ENCODE measurements around the gene PSMB10.
"Not testable (repeated sequence)": the region's sequence is repeated elsewhere in the genome, so short reads cannot be mapped to it uniquely, and the experiment has no call there.

PSMB10 gene

DNA sequence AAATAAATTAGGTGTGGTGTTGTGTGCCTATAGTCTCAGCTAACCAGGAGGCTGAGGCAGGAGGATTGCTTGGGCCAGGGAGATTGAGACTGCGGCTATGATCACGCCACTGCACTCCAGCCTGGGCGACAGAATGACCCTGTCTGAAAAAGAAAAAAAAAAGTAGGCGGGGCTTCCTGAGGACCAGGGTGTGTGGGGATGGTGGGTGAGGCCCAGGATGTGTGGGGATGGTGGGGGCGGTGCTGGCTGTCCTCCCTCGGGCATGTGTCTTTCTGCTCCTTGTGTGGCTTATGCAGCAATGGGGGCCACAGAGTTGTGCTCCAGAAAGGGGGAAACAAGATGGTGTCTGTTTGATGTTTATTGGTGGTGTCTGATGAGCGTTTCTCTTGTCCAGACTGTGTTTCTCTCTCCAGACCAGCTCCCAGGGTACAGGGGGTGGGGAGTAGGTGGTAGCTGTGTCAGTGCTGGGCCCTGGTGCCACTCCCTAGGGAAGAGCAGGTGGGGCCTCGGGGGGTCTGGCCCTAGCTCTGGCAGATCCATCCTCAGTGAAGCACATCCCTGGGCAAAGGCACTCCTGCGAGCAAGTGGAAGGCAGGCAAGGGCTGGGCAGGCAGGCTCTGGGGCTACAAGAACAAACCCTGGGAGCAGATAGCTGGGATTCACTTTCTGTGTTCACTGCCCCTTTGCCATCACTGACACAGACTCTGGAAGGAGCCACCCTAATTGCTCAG, 5.0 kb upstream of the PSMB10 start:
- no peak for DNase-seq

DNA sequence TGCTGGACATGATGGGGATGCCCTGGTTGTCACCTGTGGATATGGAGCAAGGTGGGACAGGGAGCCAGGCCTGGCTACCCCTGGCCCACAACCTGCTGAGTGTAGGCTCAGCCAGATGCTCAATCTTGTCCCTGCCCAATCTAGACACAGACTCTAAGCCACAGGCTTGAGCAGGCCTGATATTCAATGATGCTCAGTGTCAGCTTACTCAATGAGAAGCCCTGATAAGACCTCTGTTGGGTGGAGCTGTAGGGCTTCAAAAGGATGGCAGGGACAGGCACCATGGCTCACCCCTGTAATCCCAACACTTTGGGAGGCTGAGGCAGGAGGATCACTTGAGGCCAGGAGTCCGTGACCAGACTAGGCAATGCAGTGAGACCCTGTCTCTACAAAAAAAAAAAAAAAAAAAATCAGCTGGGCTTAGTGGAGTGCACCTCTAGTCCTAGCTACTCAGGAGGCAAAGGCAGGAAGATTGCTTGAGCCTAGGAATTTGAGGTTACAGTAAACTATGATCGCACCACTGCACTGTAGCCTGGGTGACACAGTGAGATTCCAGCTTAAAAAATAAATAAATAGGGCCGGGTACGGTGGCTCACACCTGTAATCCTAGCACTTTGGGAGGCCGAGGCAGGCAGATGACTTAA, 3.9 kb upstream of the PSMB10 start:
- no peak for DNase-seq

DNA sequence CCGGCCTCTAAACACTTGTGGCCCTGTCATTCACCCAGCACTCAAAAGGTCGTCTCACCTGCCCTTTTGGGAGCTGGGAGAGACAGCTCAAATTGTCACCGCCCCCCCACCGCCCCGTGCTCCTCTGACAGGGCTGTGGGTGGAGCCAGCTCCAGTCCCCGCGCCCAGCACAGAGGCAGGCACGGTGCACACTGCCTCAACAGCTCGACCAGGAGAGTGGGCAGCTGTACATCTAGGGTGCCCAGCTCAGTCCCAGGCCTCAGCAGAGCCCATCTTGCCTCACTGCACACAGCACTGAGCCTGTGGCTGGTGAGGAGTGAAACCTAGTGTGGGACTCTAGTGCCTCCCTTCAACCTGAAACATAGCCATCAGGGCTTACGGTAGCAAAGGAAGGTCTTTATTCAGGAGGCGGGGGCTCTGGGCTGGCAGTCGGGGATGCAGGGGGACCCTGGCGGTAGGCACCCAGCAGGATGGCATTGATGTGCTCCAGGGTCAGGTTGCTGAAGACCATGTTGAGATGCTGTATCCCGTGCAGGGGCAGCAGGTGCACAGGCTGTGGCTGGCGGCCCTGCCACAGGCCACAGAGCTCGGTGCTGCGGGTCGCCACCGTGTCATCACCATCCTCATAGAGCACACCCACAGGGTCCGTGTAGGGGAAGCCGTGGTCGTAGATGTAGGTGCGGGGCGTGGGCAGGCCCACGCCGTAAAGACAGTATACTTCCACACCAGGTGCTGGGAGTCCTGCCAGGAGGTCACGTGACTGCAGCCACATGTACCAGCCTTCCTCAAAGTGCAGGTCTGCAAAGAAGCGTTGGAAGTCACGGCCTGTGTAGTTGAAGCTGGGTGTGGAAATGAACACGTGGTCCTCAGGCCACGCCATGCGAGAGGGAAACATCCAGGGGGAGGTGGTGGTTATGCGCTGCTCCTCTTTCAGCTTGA, 3.1 kb upstream of the PSMB10 start:
- DNase-seq: no peak

DNA sequence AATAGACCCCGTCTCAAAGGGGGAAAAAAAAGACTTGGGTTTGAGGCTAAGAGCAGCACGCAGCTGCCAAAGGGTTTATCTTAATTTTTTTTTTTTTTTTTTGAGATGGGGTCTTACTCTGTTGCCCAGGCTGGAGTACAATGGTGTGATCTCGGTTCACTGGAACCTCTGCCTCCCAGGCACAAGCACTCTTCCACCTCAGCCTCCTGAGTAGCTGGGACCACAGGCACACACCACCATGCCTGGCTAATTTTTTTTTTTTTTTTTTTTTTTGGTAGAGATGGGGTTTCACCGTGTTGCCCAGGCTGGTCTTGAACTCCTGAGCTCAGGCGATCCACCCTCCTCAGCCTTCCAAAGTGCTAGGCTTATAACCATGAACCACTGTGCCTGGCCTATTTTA, 1.1 kb upstream of the PSMB10 start:
- DNase-seq: not testable (repeated sequence)

DNA sequence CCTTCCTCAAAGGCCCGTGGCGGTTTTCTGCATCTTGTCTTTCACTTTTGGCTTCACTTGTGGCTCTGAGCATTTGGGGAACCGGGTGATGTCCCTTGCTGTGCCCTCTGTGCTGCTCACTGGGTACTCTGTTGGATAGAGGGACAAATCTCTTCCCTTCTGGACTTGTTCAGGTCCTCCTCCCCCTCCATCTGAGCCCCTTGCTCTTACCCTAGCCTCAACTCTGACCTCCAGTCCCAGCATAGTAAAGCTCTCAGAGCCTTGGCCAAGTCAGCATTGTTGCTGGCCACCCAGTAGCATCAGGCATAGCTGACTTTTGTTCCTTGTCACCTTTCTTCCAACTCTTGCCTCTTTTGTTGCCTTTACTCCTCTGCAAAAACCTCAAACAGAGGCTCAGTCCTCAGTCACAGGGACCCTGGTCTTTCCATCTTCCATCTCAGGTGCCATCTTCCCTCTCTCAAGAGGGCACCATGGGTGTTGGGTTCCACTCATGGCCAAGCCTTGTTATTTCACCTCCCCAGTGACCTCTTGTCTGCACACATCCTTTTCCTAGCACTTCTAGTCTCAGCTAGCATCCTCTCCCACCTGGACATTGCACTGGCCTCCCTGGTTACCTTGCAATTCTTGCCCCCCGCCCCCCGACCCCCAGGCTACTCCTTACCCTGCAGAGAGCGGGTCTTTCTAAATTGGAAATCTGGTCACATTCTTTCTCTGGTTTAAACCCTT, 393 bp upstream of the PSMB10 start:
- DNase-seq: no peak

DNA sequence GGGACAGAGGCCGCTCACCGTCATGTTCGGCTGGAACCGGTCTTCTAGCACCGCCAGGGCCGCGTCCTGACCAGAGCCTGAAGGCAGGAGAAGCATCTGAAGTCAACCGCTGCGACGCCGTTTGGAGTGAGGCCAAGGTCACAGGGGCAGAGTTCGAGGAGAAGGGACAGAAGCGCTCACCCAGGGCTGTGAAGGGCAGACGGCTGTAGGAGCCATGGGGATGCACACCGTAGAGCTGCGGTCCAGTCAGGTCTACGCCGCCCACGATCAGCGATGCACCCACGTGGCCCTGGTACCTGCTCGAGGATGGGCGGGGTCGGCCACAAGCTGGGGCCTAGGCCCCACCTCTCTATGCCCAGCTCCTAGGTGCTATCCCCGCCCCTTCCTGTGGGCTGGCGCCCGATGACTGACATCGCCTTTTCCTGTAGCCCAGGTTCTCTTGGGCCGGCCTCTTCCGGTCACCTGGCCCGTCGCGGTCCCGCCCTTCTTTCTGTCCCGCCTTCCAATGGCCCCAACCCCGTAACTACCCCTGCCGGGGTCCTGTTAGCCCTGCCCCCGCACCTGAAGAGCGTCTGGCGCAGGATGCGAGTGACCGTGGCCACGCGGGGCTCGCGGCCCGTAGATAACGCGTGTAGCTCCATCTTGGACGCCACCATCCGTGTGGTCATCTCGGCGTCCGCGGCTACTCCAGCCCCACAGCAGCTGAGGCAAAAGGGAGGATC, 1.1 kb downstream of the PSMB10 start:
- DNase-seq: peak; percentile 69

DNA sequence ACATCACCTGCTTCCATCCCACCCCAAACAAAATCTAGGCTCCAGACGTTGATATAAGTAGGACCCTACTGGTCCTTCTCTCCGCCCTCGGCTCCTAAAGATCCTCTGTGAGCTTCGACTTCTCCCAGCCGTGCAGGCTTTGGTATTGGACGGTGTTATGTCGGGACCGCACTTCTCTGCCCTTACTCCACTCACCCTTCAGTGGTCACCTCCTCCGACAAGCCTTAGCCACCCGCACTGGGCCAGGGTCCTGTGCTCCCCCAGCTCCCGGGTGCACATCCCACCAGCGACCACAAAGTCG, 1.6 kb downstream of the PSMB10 start:
- DNase-seq: no peak

DNA sequence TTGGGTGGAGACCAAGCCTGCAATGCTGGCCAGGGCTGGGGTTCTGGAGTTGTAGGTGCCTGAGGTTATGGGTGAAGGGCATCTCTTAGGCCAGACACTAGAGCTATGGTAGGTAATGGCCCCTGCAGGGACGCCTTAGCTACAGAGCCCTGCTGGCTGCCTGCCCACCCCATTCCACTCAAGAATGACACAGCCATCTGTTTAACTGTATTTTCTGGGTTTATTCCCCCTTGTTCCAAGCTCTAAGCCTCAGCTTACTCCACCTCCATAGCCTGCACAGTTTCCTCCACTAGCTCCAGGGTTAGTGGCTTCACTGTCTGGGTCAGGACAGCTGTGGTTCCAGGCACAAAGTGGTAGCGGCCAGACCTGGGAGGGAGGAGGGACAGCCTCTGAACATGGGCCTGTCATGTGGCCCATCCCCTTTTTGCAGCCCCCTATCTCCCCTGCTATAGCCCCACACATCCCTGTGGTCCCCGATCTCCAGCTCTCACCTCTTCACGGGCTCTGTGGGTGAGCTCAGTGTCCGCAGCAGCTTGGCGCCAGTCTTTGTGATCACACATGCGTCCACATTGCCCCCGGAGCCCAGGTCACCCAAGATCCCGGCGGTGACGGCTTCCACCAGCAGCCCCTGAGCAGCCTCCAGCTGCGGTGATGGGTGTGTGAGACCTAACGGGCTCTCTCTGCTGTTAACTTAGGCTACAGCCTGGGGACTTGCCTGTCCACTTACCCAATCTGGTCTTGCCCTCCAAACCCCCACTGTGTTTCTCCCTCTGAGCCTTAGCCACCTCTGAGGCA, 2.1 kb downstream of the PSMB10 start:
- DNase-seq: no peak

DNA sequence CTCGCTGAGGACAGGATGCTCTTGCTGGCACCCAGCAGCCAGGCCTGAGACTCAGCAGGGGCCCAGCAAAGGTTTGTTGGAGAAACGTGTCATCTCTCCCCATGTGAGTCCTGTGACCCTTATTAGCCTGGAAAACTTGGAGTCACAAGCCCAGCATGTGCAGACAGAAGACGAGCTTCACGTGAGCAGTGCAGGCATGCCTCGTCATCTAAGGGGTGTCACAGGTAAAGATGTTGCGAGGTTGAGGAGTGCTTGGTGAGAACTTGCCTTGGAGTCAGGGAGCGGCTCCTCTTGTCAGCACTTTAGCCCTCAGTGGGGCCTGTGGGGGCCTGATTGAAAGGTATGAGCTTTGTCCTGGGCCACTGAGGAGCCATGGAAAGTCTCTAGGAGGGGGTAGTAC, 2.8 kb downstream of the PSMB10 start:
- no peak for DNase-seq

DNA sequence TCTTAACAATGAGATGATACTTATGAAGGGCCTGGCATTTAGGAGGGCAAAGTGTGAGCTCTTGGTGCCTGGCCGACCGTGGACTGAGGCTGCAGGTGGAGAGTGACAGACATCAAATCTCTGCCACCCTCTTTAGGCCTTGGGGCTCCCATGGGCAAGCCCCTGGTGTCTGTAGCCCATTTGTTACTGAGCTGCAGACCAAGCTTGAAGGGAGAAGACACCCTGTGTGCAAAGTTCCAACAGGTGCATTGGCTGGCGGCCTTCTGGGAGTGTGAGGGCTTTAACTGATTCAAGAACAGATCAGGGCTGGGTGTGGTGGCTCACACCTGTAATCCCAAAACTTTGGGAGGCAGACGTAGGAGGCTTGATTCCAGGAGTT, 4.2 kb downstream of the PSMB10 start:
- no peak for DNase-seq

DNA sequence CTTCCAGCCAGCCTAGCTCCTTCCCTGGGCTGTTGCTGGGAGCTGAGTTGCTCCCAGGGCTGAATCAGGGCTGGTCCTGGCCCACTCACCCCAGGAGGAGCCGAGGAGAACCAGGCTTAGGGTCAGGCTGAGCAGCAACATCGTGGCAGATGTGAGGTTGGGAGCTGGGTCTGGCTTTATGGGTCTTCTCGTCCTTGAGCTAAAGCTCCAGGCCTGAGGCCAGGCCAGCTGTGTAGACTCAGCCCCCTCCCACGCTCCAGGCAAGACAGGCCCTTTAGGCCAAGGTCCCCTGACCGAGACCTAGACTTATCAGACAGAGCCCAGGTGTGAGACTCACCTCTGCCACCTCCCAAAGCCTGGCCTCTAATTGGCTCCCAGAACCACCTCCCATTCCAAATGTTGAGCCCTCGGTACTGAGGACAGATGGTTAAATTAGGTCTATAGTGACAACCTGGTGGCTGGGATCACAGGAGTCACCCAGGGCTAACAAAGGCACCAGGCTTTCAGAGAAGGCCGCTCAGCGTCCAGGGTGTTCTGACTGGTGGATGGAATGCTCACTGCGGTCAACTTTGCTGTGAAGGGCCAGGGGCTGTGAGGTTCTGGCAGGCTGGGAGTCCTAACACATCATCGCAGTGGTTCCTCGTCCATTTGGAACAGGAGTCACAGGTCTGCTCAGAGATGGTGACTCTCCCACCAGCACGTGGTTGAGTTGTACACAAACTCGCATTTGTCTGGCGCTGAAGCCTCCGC, 4.8 kb downstream of the PSMB10 start, which contains the start of gene CTRL:
Gene CTRL (minus strand): TSS at position 151 of the 750 bp plus-strand sequence. CDS start 10 bp downstream, at position 141.
- no peak for DNase-seq

DNA sequence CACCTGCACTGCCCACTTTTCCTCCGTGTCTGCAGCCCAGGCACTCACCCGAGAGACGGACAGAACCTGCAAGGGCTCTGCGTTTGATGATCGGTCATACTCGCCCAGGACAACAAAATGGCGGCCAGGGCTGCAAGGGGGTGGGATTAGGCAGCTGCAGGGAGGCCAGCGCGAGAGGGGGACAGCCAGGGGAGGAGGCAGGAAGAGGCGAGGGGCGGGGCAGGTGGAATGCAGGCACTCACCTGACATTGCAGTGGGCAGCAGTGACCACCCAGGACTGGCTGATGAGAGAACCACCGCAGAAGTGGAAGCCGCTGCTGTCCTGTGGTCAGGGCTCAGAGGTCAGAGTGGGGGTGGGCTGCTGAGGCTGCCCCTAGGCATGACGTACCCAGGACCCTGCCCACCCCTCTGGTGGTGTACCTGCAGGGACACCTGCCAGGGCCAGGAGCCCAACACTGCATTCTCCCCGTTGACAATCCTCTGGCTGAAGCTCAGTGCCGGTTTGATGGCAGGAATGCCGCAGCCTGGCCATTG, 5.9 kb downstream of the PSMB10 start:
- no peak for DNase-seq

DNA sequence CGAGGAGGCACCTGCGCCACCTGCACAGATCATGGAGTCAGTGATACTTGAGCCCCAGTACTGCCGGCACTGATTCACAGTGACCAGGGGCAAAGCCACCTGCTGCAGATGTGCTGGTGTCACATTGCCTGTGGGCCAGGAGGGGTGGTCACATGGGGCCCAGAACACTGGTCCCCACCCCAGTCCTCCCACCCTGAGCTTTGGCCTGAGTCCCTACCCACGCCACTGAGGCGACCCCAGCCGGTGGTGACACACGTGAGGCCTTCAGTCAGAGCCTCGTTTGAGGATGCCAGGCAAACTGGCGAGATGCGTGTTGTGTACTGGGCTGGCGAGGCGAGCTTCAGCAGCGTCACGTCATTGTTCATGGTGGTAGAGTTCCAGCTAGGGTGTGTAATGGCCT, 6.5 kb downstream of the PSMB10 start:
- no peak for DNase-seq

DNA sequence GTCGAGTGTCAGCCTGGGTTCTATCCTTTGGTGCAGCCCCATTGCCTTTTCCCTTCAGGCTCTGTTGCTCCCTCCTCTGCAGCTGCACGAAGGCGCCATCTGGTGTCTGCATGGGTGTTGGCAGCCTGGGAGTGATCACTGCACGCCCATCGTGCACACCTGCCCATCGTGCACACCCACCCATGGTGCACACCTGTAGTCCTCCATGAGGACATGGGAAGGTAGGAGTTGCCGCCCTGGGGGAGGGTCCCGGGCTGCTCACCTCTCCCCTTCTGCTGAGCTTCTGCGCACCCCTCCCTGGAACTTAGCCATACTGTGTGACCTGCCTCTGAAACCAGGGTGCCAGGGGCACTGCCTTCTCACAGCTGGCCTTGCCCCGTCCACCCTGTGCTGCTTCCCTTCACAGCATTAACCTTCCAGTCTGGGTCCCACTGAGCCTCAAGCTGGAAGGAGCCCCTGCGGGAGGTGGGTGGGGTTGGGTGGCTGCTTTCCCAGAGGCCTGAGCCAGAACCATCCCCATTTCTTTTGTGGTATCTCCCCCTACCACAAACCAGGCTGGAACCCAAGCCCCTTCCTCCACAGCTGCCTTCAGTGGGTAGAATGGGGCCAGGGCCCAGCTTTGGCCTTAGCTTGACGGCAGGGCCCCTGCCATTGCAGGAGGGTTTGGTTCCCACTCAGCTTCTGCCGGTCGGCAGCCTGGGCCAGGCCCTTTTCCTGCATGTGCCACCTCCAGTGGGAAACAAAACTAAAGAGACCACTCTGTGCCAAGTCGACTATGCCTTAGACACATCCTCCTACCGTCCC, 7.9 kb downstream of the PSMB10 start:
- DNase-seq: peak; percentile 26

DNA sequence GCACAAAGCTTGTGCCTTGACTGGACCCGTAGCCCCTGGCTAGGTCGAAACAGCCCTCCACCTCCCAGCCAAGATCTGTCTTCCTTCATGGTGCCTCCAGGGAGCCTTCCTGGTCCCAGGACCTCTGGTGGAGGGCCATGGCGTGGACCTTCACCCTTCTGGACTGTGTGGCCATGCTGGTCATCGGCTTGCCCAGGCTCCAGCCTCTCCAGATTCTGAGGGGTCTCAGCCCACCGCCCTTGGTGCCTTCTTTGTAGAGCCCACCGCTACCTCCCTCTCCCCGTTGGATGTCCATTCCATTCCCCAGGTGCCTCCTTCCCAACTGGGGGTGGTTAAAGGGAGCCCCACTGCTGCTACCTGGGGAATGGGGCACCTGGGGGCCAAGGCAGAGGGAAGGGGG, 8.5 kb downstream of the PSMB10 start:
- DNase-seq: no peak

DNA sequence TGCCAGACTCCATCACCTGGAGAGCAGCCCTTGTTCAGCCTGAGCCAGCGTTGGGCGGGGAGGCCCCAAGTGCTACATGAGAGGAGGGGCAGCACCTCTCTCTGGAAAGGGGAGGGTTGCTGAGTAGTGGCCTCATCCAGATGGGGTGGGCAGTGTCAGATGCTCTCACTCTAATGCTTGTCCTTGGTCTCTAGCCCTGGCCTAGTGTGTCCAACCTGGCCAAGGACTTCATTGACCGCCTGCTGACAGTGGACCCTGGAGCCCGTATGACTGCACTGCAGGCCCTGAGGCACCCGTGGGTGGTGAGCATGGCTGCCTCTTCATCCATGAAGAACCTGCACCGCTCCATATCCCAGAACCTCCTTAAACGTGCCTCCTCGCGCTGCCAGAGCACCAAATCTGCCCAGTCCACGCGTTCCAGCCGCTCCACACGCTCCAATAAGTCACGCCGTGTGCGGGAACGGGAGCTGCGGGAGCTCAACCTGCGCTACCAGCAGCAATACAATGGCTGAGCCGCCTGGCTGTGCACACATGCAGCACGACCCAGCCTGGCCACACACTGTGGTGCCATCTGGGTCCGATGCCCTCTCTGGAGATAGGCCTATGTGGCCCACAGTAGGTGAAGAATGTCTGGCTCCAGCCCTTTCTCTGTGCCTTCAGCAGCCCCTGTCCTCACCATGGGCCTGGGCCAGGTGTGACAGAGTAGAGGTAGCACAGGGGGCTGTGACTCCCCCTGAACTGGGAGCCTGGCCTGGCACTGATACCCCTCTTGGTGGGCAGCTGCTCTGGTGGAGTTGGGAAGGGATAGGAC, 9.3 kb downstream of the PSMB10 start:
- DNase-seq: no peak

DNA sequence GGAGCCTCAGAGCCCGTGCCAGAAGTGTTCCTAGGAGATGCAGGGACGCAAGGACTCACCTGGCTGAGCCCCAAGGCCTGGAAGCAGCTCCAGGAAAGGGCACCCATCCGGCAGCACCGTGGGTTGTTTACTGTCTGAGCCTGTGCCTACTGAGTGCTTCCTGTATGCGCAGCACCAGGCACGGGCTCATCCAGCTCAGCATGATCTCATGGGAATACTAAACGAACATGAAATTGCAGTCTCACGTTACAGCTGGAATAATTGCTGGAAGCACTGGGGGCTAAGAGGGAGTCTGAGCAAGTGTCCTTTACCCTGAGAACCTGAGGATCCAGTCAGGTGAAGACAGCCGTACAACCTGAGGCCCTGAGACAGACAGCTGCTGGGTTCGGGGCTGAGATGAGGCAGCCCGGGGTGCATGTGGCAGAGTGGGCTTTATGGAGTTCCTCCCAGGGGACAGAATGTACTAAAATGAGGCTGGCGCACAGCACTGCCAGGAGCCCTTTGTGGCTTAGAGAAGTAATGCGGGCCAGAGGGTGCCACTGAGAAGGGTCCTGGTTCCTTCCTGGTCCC, 10.4 kb downstream of the PSMB10 start:
- no peak for DNase-seq
